ENCODE data around the gene ALKBH7.

- TF ChIP-seq ZNF274 (IDR thresholded peaks at IDR 0.05; ENCODE audit: low read depth, low read length): no peak
- TF ChIP-seq YY1 (IDR thresholded peaks at IDR 0.05; ENCODE audit: insufficient read depth, insufficient read length): no peak
Measured at GRCh38 chr19:6350688-6351087, 21.9 kb upstream of the ALKBH7 start.
